IMR-90 (cell line): ENCODE data around the gene MAP2K5. TPM values are rescaled to one million over a fixed set of nuclear protein-coding genes. Genes with fewer than 3 reads are reported as not detected.

Source experiments
- ATAC-seq: fragments of 200-7000 bp; cut with Tn5 transposase; 2 replicates; pipeline ENCODE4 v1.9.1; 2020; ENCODE audit warnings: low read depth, mild to moderate bottlenecking, moderate library complexity
- BruUV-seq: library from RNA; stranded (reverse); fragments of 400-500 nt; replicated peaks from 2 replicates; lab custom pipeline; 2021; lab: Mats Ljungman, UMichigan
- CTCF ChIA-PET: fragments of 300-600 bp; formaldehyde crosslinking; extraction: SDS; loops from one replicate; lab custom pipeline; 2021; ENCODE audit warnings: antibody characterized with exemption; lab: Yijun Ruan, JAX
- POLR2A ChIA-PET: fragments of 300-600 bp; sonication (Branson Sonifier 250); formaldehyde crosslinking; loops from one replicate; lab custom pipeline; 2022; ENCODE audit warnings: antibody characterized with exemption; ENCODE audit not compliant: unreplicated experiment; lab: Charles Lee
- DNase-seq: peaks from one replicate; pipeline ENCODE4 v3.0.0; 2013
- H2AFZ ChIP-seq: replicated peaks from 2 replicates; pipeline ENCODE3; 2013; ENCODE audit warnings: low read length, mild to moderate bottlenecking; ENCODE audit not compliant: poor library complexity
- H2AK5ac ChIP-seq: 2 replicates; pipeline ENCODE4 v1.6.1; 2013; ENCODE audit warnings: low read depth, low read length, inconsistent platforms
- H2AK9ac ChIP-seq: replicated peaks from 2 replicates; pipeline ENCODE3; 2013; ENCODE audit warnings: mild to moderate bottlenecking, low read depth, low read length, moderate library complexity; ENCODE audit not compliant: poor library complexity
- H2BK120ac ChIP-seq: 2 replicates; pipeline ENCODE4 v1.6.1; 2013; ENCODE audit warnings: low read depth, low read length, inconsistent platforms
- H2BK15ac ChIP-seq: 3 replicates; pipeline ENCODE4 v1.6.1; 2013; ENCODE audit warnings: low read depth, low read length, inconsistent platforms
- H2BK20ac ChIP-seq: 2 replicates; pipeline ENCODE4 v1.6.1; 2013; ENCODE audit warnings: low read depth, mild to moderate bottlenecking, inconsistent platforms, low read length, moderate library complexity
- H2BK5ac ChIP-seq: 2 replicates; pipeline ENCODE4 v1.6.1; 2013; ENCODE audit warnings: mild to moderate bottlenecking, low read depth, low read length, inconsistent platforms; ENCODE audit not compliant: poor library complexity, severe bottlenecking
- H3K14ac ChIP-seq: replicated peaks from 2 replicates; pipeline ENCODE4 v1.6.1; 2013; ENCODE audit warnings: low read depth, low read length, inconsistent platforms
- H3K18ac ChIP-seq: 2 replicates; pipeline ENCODE4 v1.6.1; 2013; ENCODE audit warnings: low read depth, low read length, control low read depth
- H3K23ac ChIP-seq: 2 replicates; pipeline ENCODE4 v1.6.1; 2013; ENCODE audit warnings: low read depth, low read length, inconsistent platforms
- H3K27ac ChIP-seq: 2 replicates; pipeline ENCODE4 v1.5.1; 2013; ENCODE audit warnings: mild to moderate bottlenecking, control low read depth, low read length; ENCODE audit not compliant: insufficient read depth
- H3K27me3 ChIP-seq: 2 replicates; pipeline ENCODE4 v1.6.1; 2013; ENCODE audit warnings: low read length; ENCODE audit not compliant: control insufficient read depth, insufficient read depth
- H3K36me3 ChIP-seq: 2 replicates; pipeline ENCODE4 v1.6.1; 2013; ENCODE audit warnings: low read length, mixed read lengths; ENCODE audit not compliant: control insufficient read depth, insufficient read depth
- H3K4ac ChIP-seq: 2 replicates; pipeline ENCODE4 v1.6.1; 2013; ENCODE audit warnings: low read depth, low read length, inconsistent platforms
- H3K4me1 ChIP-seq: 2 replicates; pipeline ENCODE4 v1.6.1; 2013; ENCODE audit warnings: low read length, mixed read lengths; ENCODE audit not compliant: control insufficient read depth, insufficient read depth
- H3K4me2 ChIP-seq: 2 replicates; pipeline ENCODE4 v1.6.1; 2013; ENCODE audit warnings: low read depth, mild to moderate bottlenecking, control low read depth, low read length, moderate library complexity
- H3K4me3 ChIP-seq: 2 replicates; pipeline ENCODE4 v1.5.1; 2013; ENCODE audit warnings: low read depth, mild to moderate bottlenecking, control low read depth, low read length, moderate library complexity; ENCODE audit not compliant: insufficient read depth
- H3K56ac ChIP-seq: 2 replicates; pipeline ENCODE4 v1.6.1; 2013; ENCODE audit warnings: low read length, inconsistent platforms; ENCODE audit not compliant: insufficient read depth; ENCODE audit errors: extremely low read depth
- H3K79me1 ChIP-seq, 2 experiments: 2 replicates each; pipeline ENCODE4 v1.6.1; 2013; ENCODE audit warnings: low read length in 2 of 2, inconsistent platforms in 1 of 2, low read depth in 1 of 2
- H3K9ac ChIP-seq: 2 replicates; pipeline ENCODE4 v1.6.1; 2013; ENCODE audit warnings: low read depth, low read length, control low read depth
- H3K9me1 ChIP-seq: 2 replicates; pipeline ENCODE4 v1.6.1; 2013; ENCODE audit warnings: low read length, inconsistent platforms; ENCODE audit not compliant: insufficient read depth
- H3K9me3 ChIP-seq: 2 replicates; pipeline ENCODE4 v1.6.1; 2013; ENCODE audit warnings: low read length; ENCODE audit not compliant: control insufficient read depth, insufficient read depth
- H4K20me1 ChIP-seq: 2 replicates; pipeline ENCODE4 v1.6.1; 2013; ENCODE audit warnings: low read length, inconsistent platforms; ENCODE audit not compliant: insufficient read depth
- H4K5ac ChIP-seq: 2 replicates; pipeline ENCODE4 v1.6.1; 2013; ENCODE audit warnings: mild to moderate bottlenecking, low read depth, low read length, control low read depth
- H4K8ac ChIP-seq, 2 experiments: 2 replicates each; pipeline ENCODE4 v1.6.1; 2013; ENCODE audit warnings: low read depth in 2 of 2, low read length in 2 of 2, control low read depth in 1 of 2, inconsistent platforms in 1 of 2
- H4K91ac ChIP-seq: 2 replicates; pipeline ENCODE4 v1.6.1; 2013; ENCODE audit warnings: low read depth, low read length, inconsistent platforms; ENCODE audit not compliant: insufficient read depth
- BHLHE40 ChIP-seq: fragments of 150-350 bp; IDR thresholded peaks from 2 replicates; pipeline ENCODE4 v1.6.1; 2016; ENCODE audit warnings: mild to moderate bottlenecking, low read depth, low read length
- CEBPB ChIP-seq: IDR thresholded peaks from 2 replicates; pipeline ENCODE4 v1.6.1; 2012; ENCODE audit warnings: low read depth, low read length, improper control_type of control experiment
- MAFK ChIP-seq: IDR thresholded peaks from 2 replicates; pipeline ENCODE4 v1.6.1; 2012; ENCODE audit warnings: low read depth, low read length, improper control_type of control experiment
- MAZ ChIP-seq: IDR thresholded peaks from 2 replicates; pipeline ENCODE4 v1.6.1; 2012; ENCODE audit warnings: low read depth, mild to moderate bottlenecking, low read length, improper control_type of control experiment, moderate library complexity, borderline replicate concordance
- SMC3 ChIP-seq: fragments of 150-350 bp; IDR thresholded peaks from 2 replicates; pipeline ENCODE4 v1.6.1; 2016; ENCODE audit warnings: low read depth, mild to moderate bottlenecking, antibody characterized with exemption, low read length, moderate library complexity
- WGBS, 2 experiments: methylation state at CpG; one replicate each; pipeline versions ENCODE4 v1.1.5 to v1.1.7; 2013; ENCODE audit warnings: missing lambda C conversion rate in 2 of 2; ENCODE audit not compliant: insufficient read length in 1 of 2; ENCODE audit errors: extremely low coverage in 2 of 2; 5-methylcytosine and 5-hydroxymethylcytosine counted together
- dilution Hi-C: fragments of 300-500 bp; cut with HindIII; formaldehyde crosslinking; loops from one replicate; pipeline ENCODE4 v1.14.3; 2018; ENCODE audit warnings: low sequenced_read_pairs; ENCODE audit not compliant: unreplicated experiment
- in situ Hi-C: fragments of 300-500 bp; cut with MboI; formaldehyde crosslinking; loops from 3 replicates; pipeline ENCODE4 v1.14.3; 2019; ENCODE audit warnings: low sequenced_read_pairs, inconsistent platforms, mixed read lengths
- intact Hi-C: fragments of 100-400 bp; cut with micrococcal nuclease; formaldehyde crosslinking; loops from 2 replicates; pipeline ENCODE4 v1.10.0; 2022
- polyA plus RNA-seq, 3 experiments: library from polyadenylated mRNA; depleted of rRNA; stranded (reverse); fragments of >200 nt; gene quantifications; 2 replicates each; pipeline ENCODE4 v1.2.3, GENCODE V29; 2012; ENCODE audit warnings: low replicate concordance in 1 of 3
- total RNA-seq: library from RNA; depleted of rRNA; stranded (reverse); fragments of >200 nt; gene quantifications from 2 replicates; pipeline ENCODE4 v1.2.3, GENCODE V29; 2012

Gene MAP2K5
- total and polyA plus RNA-seq, 2 of the 4 experiments (the other 2 are of a cell fraction) = 1.6 to 6.1 TPM

DNA sequence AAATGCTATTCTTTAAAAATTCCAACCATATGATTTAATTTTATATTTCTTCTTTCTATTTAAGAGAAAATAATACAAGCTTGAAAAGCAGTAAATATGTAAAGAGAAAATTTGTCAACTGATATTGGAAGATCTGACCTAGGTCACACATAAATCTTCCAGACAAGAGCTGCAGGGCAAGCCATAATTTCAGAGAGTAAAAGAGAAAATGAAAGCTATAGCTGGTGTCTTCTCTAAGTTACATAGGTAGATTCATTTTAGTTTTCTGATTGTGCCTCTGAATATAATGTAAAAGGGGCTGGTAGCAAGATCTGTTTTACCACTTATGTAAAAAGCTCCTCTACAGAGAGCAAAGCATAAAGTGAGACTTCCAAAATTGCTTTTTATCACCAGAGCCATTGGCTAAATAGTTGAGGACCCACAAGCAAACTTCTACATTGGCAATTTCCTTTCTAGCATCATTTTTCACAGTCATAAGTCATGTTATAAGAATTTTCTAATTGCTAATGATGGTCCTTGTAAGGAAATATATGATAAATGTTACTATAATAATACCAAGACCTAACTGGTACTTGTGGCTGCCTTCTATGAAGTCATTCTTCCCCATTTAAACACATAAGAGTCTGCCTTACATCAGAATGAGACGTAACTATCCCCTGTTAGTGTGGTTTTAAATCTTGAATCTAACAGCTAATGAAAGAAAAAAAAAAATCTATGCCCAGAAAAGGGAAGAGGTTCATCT lies 202.0 kb downstream of the MAP2K5 start (continued):
- no peak for TF ChIP-seq BHLHE40

DNA sequence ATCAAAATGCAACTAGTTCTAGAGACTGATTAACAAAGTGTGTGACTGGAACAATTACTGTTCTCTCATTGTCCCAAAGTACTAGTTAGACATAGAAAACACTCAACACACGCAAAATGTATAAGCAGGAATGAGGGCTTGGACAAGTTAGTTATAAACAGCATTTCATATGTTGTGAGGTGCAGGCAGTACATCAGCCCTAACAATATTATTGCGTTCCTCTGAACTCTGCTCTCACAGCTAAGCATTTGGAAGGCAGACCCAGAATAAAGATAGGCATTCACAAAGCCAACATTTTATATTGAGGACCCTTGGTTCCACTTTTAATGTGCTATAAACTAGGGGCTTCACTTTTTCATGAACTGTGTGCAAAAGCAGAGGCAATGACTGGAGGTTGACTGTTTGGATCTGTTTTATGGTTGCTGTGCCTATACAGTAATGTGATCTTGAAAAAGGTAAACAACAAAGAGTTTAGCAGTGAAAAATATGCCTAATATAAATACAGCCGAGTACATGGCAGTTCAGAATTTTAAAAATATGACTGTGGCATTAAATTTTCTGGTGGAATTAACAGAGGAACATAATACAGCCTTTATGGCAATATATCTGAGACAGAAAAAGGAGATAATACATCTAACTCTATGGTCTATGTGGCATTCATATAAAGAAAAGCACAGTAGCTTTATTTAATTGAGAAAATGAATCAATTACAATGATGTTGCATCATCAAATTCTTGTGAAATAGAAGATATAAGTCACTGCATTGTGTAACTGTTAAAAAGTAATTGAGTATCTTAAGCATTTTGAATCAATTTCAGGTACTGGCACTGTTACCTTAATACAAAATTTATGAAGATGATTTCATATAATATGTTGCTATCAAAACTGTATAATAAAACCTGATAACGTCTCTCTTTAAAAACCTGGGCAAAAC lies 202.8 kb downstream of the MAP2K5 start:
- CTCF ChIA-PET = interaction anchor here (1.8 kb wide), 1 partner anchor 17 kb away, joined by 4 read pairs; no protein-coding TSS in a partner anchor

More for the DNA sequence above, 202.8 kb downstream of the MAP2K5 start:
- H2BK20ac ChIP-seq = no peak overlapping the region
- H3K4me2 ChIP-seq = peak overlapping the region; percentile 7
- no peaks in the 10 kb centered on the region; the same call in 1 of the 2 replicates for H3K9me1 ChIP-seq
- dilution Hi-C loops (no loop called here), intact Hi-C loops (no loop called here), in situ Hi-C loops (no loop called here)
- no peak overlapping the region for H3K18ac ChIP-seq
- H3K4me3 ChIP-seq = no peak overlapping the region
- POLR2A ChIA-PET = no interaction called here
- H3K9ac ChIP-seq = no peak overlapping the region
- H3K4me1 ChIP-seq = no peaks in the 10 kb centered on the region; the same call in 1 of the 2 replicates
- no TSS peak for BruUV-seq
- no peak overlapping the region for H3K56ac ChIP-seq
- H4K8ac ChIP-seq = no peak overlapping the region
- no peak overlapping the region; the same call in 1 of the 2 replicates for H3K14ac ChIP-seq
- no peak overlapping the region for H2BK15ac ChIP-seq
- H3K79me1 ChIP-seq = no peaks in the 10 kb centered on the region
- no peak overlapping the region for H3K27ac ChIP-seq
- no peaks in the 10 kb centered on the region for H3K27me3 ChIP-seq
- no peak overlapping the region for H4K91ac ChIP-seq
- no peaks in the 10 kb centered on the region for H3K9me3 ChIP-seq
- H3K23ac ChIP-seq = no peak overlapping the region
- H2AK5ac ChIP-seq = no peak overlapping the region
- H2AK9ac ChIP-seq = no peak overlapping the region
- no peak overlapping the region for H2BK5ac ChIP-seq
- H3K4ac ChIP-seq = no peak overlapping the region
- peak; percentile 45 for DNase-seq
- H4K20me1 ChIP-seq = no peaks in the 10 kb centered on the region
- ATAC-seq = peak; percentile 72
- no CpG with 5 or more reads among the region's 4 CpGs for WGBS, 2 experiments
- H2BK120ac ChIP-seq = no peak overlapping the region
- TF ChIP-seq SMC3 (no peak), MAZ (no peak), CEBPB (peak; percentile 98), MAFK (no peak)
- no peak overlapping the region for H2AFZ ChIP-seq
- H3K36me3 ChIP-seq = 0 out of 2 replicates have a peak, but pooled peaks cover 2% of the 10 kb centered on the region
- no peak overlapping the region for H4K5ac ChIP-seq
